ENCODE data around the gene UPK3A. TPM values are rescaled to one million over a fixed set of nuclear protein-coding genes. Genes with fewer than 3 reads are reported as not detected.

The UPK3A gene
- total RNA-seq = not detected in 2 replicates

GRCh38 chr22:45284705-45285262, at the start of gene UPK3A:
Gene UPK3A, plus strand, starts transcription at chr22:45284949. Its CDS starts 65 bp downstream, at chr22:45285014.
- no peak for DNase-seq (ENCODE audit: low read depth)
- TF ChIP-seq CTCF (IDR thresholded peaks at IDR 0.05; ENCODE audit: insufficient read depth, low read depth, low read length) = no peak
- H3K4me3 ChIP-seq (ENCODE audit: low read depth, low read length) = peak within 1 kb of the TSS; percentile 25

GRCh38 chr22:45235101-45235777, 49.5 kb upstream of the UPK3A start:
- no peak for TF ChIP-seq CTCF (IDR thresholded peaks at IDR 0.05; ENCODE audit: insufficient read depth, low read depth, low read length)
- DNase-seq (ENCODE audit: low read depth) = no peak
- no peak overlapping the region for H3K4me3 ChIP-seq (ENCODE audit: low read depth, low read length)

- no peak for DNase-seq (ENCODE audit: low read depth)
- no peak overlapping the region for H3K4me3 ChIP-seq (ENCODE audit: low read depth, low read length)
Observed at GRCh38 chr22:45235851-45236342, 48.9 kb upstream of the UPK3A start.

DNA sequence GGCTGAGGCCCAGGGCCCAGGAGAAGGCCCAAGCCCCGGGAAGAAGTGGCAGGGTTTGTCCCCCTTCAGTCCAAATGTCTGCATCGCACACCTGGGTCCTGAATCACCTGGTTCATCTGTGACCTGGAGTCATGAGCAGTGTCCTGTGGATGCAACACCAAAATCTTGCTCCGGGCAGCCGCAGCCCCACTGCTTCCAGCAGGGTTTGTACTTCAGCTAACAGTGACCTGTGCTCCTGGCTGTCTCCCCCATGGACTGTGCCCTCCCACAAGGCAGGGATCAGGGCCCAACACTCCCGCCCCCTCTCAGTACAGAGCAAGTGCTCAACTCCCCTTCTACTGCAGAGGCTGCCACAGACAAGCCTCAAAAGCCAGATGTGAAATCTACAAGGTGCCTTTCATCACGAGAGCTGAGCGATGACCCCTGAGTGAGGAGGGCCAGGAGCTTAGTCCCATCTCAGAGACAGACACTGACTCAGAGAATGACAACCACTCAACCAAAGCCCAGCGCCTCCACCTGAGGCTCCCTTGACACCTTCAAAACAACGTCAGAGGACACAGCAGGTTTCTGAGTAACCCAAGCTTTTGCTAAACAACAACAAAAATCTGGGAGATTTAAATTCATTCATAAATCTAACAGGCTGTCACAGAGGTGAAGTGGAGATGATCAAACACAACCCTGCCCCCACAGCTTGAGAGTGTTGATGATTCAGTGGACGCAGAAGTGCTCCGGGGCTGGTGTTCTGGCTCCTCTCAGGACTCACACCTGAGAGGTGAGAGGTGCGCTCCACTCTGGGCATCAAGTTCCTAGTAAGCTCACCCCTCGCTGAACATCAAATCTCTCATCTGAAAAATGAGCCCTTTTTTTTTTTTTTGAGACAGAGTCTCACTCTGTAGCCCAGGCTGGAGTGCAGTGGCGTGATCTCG, 47.4 kb upstream of the UPK3A start:
- H3K4me3 ChIP-seq (ENCODE audit: low read depth, low read length) = no peak overlapping the region
- no peak for TF ChIP-seq CTCF (IDR thresholded peaks at IDR 0.05; ENCODE audit: insufficient read depth, low read depth, low read length)
- DNase-seq (ENCODE audit: low read depth) = no peak

More at GRCh38 chr22:45235851-45236342, 48.9 kb upstream of the UPK3A start:
- no peak for TF ChIP-seq CTCF (IDR thresholded peaks at IDR 0.05; ENCODE audit: insufficient read depth, low read depth, low read length)

DNA sequence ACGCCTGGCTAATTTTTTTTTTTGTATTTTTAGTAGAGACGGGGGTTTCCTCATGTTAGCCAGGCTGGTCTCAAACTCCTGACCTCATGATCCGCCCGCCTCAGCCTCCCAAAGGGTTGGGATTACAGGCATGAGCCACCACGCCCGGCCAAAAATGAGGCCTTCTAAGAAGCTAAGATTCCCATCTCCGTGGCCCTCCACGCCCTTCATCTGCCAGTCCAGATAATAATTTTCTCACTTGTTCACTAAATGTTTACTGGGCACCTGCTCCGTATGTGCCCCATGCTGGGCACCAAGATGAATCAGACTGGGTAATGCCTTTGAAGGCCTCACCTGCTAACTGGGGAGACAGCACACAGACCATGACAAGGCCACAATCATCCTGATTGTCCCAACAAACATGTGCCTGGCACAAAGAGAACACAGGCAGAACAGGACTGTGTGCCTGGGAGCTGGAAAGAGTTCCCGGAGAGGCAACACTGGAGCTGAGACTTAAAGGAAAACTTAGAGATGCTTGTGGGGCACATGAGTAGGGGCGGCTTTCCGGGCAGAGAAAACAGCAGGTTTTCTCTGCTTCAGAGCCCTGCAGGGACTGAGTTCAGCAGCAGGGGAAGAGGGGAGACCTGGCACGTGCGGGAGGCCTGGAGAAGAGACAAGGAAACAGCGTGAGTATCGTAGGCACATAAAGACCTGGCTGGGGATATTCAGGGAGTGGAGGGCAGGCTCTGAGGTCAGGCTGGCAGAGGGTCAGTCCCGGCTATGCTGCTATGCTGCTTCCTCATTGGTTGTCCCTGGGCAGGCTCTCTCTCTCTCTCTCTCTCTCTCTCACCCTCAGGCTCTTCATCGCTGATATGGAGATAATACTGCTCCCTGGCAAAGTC, 46.4 kb upstream of the UPK3A start:
- H3K4me3 ChIP-seq (ENCODE audit: low read depth, low read length) = no peak overlapping the region
- no peak for TF ChIP-seq CTCF (IDR thresholded peaks at IDR 0.05; ENCODE audit: insufficient read depth, low read depth, low read length)
- DNase-seq (ENCODE audit: low read depth) = no peak

All from fibroblast of villous mesenchyme (primary cell).